SJSA1 (cell line): ENCODE results near the gene ZSWIM6. TPM values are rescaled to one million over a fixed set of nuclear protein-coding genes. Genes with fewer than 3 reads are reported as not detected.

Source experiments
- DNase-seq, 2 experiments: peaks; one replicate each; pipeline ENCODE4 v3.0.0-alpha.2; 2015 to 2020; ENCODE audit warnings: low spot score in 2 of 2, low read depth in 1 of 2
- H3K27ac ChIP-seq: fragments of 250-450 bp; sonication (Bioruptor Pico); 2 replicates; pipeline ENCODE4 v1.5.1; 2020; ENCODE audit warnings: mild to moderate bottlenecking, moderate library complexity
- H3K27me3 ChIP-seq: fragments of 250-450 bp; sonication (Bioruptor Pico); replicated peaks from 2 replicates; pipeline ENCODE4 v1.5.1; 2020; ENCODE audit warnings: mild to moderate bottlenecking, moderate library complexity
- H3K36me3 ChIP-seq: fragments of 250-450 bp; sonication (Bioruptor Pico); 2 replicates; pipeline ENCODE4 v1.5.1; 2020; ENCODE audit warnings: mild to moderate bottlenecking
- H3K4me1 ChIP-seq: fragments of 250-450 bp; sonication (Bioruptor Pico); replicated peaks from 2 replicates; pipeline ENCODE4 v1.6.1; 2021; ENCODE audit warnings: mild to moderate bottlenecking
- H3K4me3 ChIP-seq: fragments of 250-450 bp; sonication (Bioruptor Pico); 2 replicates; pipeline ENCODE4 v1.5.1; 2020; ENCODE audit warnings: mild to moderate bottlenecking
- H3K9me3 ChIP-seq: fragments of 250-450 bp; sonication (Bioruptor Pico); replicated peaks from 2 replicates; pipeline ENCODE4 v1.5.1; 2020; ENCODE audit warnings: mild to moderate bottlenecking
- total RNA-seq: library from RNA; depleted of rRNA; stranded (reverse); fragments of >200 nt; shearing (Covaris generic); gene quantifications from 2 replicates; pipeline ENCODE4 v1.2.3, GENCODE V29; 2014

The ZSWIM6 gene
- total RNA-seq, 1 experiment from 2014 or later: 13.1 TPM

GRCh38 chr5:61347080-61347479 is 15.0 kb downstream of the ZSWIM6 start:
- no peak for DNase-seq
- Histone ChIP-seq H3K4me3 (no peak overlapping the region), H3K9me3 (no peaks in the 10 kb centered on the region), H3K27ac (no peak overlapping the region), H3K36me3 (peaks cover 3% of the 10 kb centered on the region; the same call in 1 of the 2 replicates), H3K4me1 (peaks cover 28% of the 10 kb centered on the region), H3K27me3 (no peaks in the 10 kb centered on the region)

GRCh38 chr5:61348447-61348846 is 16.4 kb downstream of the ZSWIM6 start:
- H3K9me3 ChIP-seq: no peaks in the 10 kb centered on the region
- no peak overlapping the region for H3K4me3 ChIP-seq
- peaks cover 23% of the 10 kb centered on the region for H3K4me1 ChIP-seq
- no peak for DNase-seq
- no peaks in the 10 kb centered on the region; the same call in 1 of the 2 replicates for H3K36me3 ChIP-seq
- H3K27ac ChIP-seq: no peak overlapping the region
- no peaks in the 10 kb centered on the region for H3K27me3 ChIP-seq

GRCh38 chr5:61349935-61350334 is 17.9 kb downstream of the ZSWIM6 start:
- Histone ChIP-seq H3K36me3 (peaks cover 8% of the 10 kb centered on the region), H3K4me1 (peaks cover 16% of the 10 kb centered on the region), H3K27ac (no peak overlapping the region), H3K27me3 (no peaks in the 10 kb centered on the region), H3K9me3 (no peaks in the 10 kb centered on the region), H3K4me3 (no peak overlapping the region)
- DNase-seq: no peak

GRCh38 chr5:61350535-61350934 is 18.5 kb downstream of the ZSWIM6 start:
- H3K27ac ChIP-seq: no peak overlapping the region
- no peaks in the 10 kb centered on the region for H3K9me3 ChIP-seq
- peaks cover 14% of the 10 kb centered on the region for H3K4me1 ChIP-seq
- H3K36me3 ChIP-seq: peaks cover 8% of the 10 kb centered on the region
- H3K4me3 ChIP-seq: no peak overlapping the region
- no peaks in the 10 kb centered on the region for H3K27me3 ChIP-seq
- DNase-seq: no peak

GRCh38 chr5:61351733-61352132 is 19.7 kb downstream of the ZSWIM6 start:
- Histone ChIP-seq H3K27me3 (no peaks in the 10 kb centered on the region), H3K4me3 (no peak overlapping the region), H3K9me3 (no peaks in the 10 kb centered on the region), H3K36me3 (peaks cover 8% of the 10 kb centered on the region), H3K27ac (no peak overlapping the region), H3K4me1 (peaks cover 5% of the 10 kb centered on the region)
- no peak for DNase-seq

- Histone ChIP-seq H3K4me1 (peaks cover under 1% of the 10 kb centered on the region), H3K9me3 (no peaks in the 10 kb centered on the region)
- DNase-seq: no peak
These were observed 20.1 kb downstream of the ZSWIM6 start for GRCh38 chr5:61352180-61352579.

GRCh38 chr5:61352612-61353156 is 20.6 kb downstream of the ZSWIM6 start:
- peaks cover 10% of the 10 kb centered on the region for H3K36me3 ChIP-seq
- H3K4me3 ChIP-seq: no peak overlapping the region
- H3K27ac ChIP-seq: no peak overlapping the region
- no peaks in the 10 kb centered on the region for H3K9me3 ChIP-seq
- no peaks in the 10 kb centered on the region for H3K27me3 ChIP-seq
- H3K4me1 ChIP-seq: no peaks in the 10 kb centered on the region
- DNase-seq: no peak

More at GRCh38 chr5:61352180-61352579, 20.1 kb downstream of the ZSWIM6 start:
- Histone ChIP-seq H3K27me3 (no peaks in the 10 kb centered on the region), H3K36me3 (peaks cover 10% of the 10 kb centered on the region), H3K4me3 (no peak overlapping the region), H3K27ac (no peak overlapping the region)

- peaks cover 10% of the 10 kb centered on the region for H3K36me3 ChIP-seq
- H3K4me1 ChIP-seq: no peaks in the 10 kb centered on the region
- H3K4me3 ChIP-seq: no peak overlapping the region
- DNase-seq: no peak
- H3K27ac ChIP-seq: no peak overlapping the region
- H3K27me3 ChIP-seq: no peaks in the 10 kb centered on the region
- H3K9me3 ChIP-seq: no peaks in the 10 kb centered on the region
These were observed 21.2 kb downstream of the ZSWIM6 start for GRCh38 chr5:61353293-61353692.

- no peak overlapping the region for H3K4me3 ChIP-seq
- no peak for DNase-seq
- no peaks in the 10 kb centered on the region for H3K27me3 ChIP-seq
- H3K27ac ChIP-seq: no peak overlapping the region
- H3K36me3 ChIP-seq: peaks cover 10% of the 10 kb centered on the region
- no peaks in the 10 kb centered on the region for H3K4me1 ChIP-seq
- no peaks in the 10 kb centered on the region for H3K9me3 ChIP-seq
These were observed 22.1 kb downstream of the ZSWIM6 start for GRCh38 chr5:61354199-61354598.

GRCh38 chr5:61357745-61358144 is 25.7 kb downstream of the ZSWIM6 start:
- H3K9me3 ChIP-seq: no peaks in the 10 kb centered on the region
- no peak overlapping the region for H3K27ac ChIP-seq
- DNase-seq: no peak
- no peak overlapping the region for H3K4me3 ChIP-seq
- no peaks in the 10 kb centered on the region for H3K27me3 ChIP-seq
- no peaks in the 10 kb centered on the region for H3K4me1 ChIP-seq
- H3K36me3 ChIP-seq: peaks cover 20% of the 10 kb centered on the region

- H3K36me3 ChIP-seq: peaks cover 23% of the 10 kb centered on the region
- H3K4me3 ChIP-seq: no peak overlapping the region
- no peak overlapping the region for H3K27ac ChIP-seq
- DNase-seq: no peak
- H3K4me1 ChIP-seq: no peaks in the 10 kb centered on the region
- no peaks in the 10 kb centered on the region for H3K27me3 ChIP-seq
- no peaks in the 10 kb centered on the region for H3K9me3 ChIP-seq
These were observed 30.8 kb downstream of the ZSWIM6 start for GRCh38 chr5:61362796-61363368.

- H3K36me3 ChIP-seq: peaks cover 23% of the 10 kb centered on the region
- no peak for DNase-seq
- no peaks in the 10 kb centered on the region for H3K9me3 ChIP-seq
- H3K27ac ChIP-seq: no peak overlapping the region
- H3K4me3 ChIP-seq: no peak overlapping the region
- no peaks in the 10 kb centered on the region for H3K4me1 ChIP-seq
- no peaks in the 10 kb centered on the region for H3K27me3 ChIP-seq
These were observed 31.5 kb downstream of the ZSWIM6 start for GRCh38 chr5:61363401-61364114.

GRCh38 chr5:61366497-61367240 is 34.6 kb downstream of the ZSWIM6 start:
- Histone ChIP-seq H3K27me3 (no peaks in the 10 kb centered on the region), H3K27ac (no peak overlapping the region), H3K4me3 (no peak overlapping the region), H3K4me1 (no peaks in the 10 kb centered on the region), H3K36me3 (peaks cover 18% of the 10 kb centered on the region), H3K9me3 (no peaks in the 10 kb centered on the region)
- no peak for DNase-seq

- Histone ChIP-seq H3K9me3 (no peaks in the 10 kb centered on the region), H3K4me1 (no peaks in the 10 kb centered on the region), H3K4me3 (no peak overlapping the region), H3K36me3 (peaks cover 17% of the 10 kb centered on the region; the same call in 1 of the 2 replicates), H3K27me3 (no peaks in the 10 kb centered on the region), H3K27ac (no peak overlapping the region)
- no peak for DNase-seq
These were observed 38.4 kb downstream of the ZSWIM6 start for GRCh38 chr5:61370506-61370905.
